ENCODE results near the gene CHIA.
A peak's percentile ranks its signal among the peaks of the same experiment; 100 is the strongest.
"Not testable (repeated sequence)": the region's sequence is repeated elsewhere in the genome, so short reads cannot be mapped to it uniquely, and the experiment has no call there.

CHIA gene

GRCh38 chr1:111318523-111318922, 27.9 kb downstream of the CHIA start:
- no peak overlapping the region for H3K27ac ChIP-seq

GRCh38 chr1:111320066-111320879, 29.6 kb downstream of the CHIA start:
- Histone ChIP-seq H3K4me3 (ENCODE audit: low read depth, low read length) (no peak overlapping the region), H3K4me2 (ENCODE audit: low read length) (no peak overlapping the region), H3K36me3 (ENCODE audit: control insufficient read depth, insufficient read depth, low read length) (no peaks in the 10 kb centered on the region), H3K27me3 (ENCODE audit: control insufficient read depth, insufficient read depth, low read length) (no peaks in the 10 kb centered on the region), H3K9me3 (ENCODE audit: control insufficient read depth, low read length) (no peaks in the 10 kb centered on the region), H3K79me2 (no peaks in the 10 kb centered on the region), H3K27ac (no peak overlapping the region), H2AFZ (no peak overlapping the region), H3K4me1 (no peaks in the 10 kb centered on the region), H3K9ac (no peak overlapping the region)
- TF ChIP-seq, protein P1, sequence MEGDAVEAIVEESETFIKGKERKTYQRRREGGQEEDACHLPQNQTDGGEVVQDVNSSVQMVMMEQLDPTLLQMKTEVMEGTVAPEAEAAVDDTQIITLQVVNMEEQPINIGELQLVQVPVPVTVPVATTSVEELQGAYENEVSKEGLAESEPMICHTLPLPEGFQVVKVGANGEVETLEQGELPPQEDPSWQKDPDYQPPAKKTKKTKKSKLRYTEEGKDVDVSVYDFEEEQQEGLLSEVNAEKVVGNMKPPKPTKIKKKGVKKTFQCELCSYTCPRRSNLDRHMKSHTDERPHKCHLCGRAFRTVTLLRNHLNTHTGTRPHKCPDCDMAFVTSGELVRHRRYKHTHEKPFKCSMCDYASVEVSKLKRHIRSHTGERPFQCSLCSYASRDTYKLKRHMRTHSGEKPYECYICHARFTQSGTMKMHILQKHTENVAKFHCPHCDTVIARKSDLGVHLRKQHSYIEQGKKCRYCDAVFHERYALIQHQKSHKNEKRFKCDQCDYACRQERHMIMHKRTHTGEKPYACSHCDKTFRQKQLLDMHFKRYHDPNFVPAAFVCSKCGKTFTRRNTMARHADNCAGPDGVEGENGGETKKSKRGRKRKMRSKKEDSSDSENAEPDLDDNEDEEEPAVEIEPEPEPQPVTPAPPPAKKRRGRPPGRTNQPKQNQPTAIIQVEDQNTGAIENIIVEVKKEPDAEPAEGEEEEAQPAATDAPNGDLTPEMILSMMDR (IDR thresholded peaks at IDR 0.05) = no peak

More at GRCh38 chr1:111318523-111318922, 27.9 kb downstream of the CHIA start:
- H2AFZ ChIP-seq = no peak overlapping the region
- H3K27me3 ChIP-seq (ENCODE audit: control insufficient read depth, insufficient read depth, low read length) = no peaks in the 10 kb centered on the region
- no peak overlapping the region for H3K4me2 ChIP-seq (ENCODE audit: low read length)
- H3K79me2 ChIP-seq = no peaks in the 10 kb centered on the region
- H3K4me1 ChIP-seq = no peaks in the 10 kb centered on the region
- no peaks in the 10 kb centered on the region for H3K9me3 ChIP-seq (ENCODE audit: control insufficient read depth, low read length)
- TF ChIP-seq, protein P1 (IDR thresholded peaks at IDR 0.05) = no peak
- no peaks in the 10 kb centered on the region for H3K36me3 ChIP-seq (ENCODE audit: control insufficient read depth, insufficient read depth, low read length)
- H3K4me3 ChIP-seq (ENCODE audit: low read depth, low read length) = no peak overlapping the region
- no peak overlapping the region for H3K9ac ChIP-seq

GRCh38 chr1:111323231-111323630, 32.6 kb downstream of the CHIA start:
- no peaks in the 10 kb centered on the region for H3K9me3 ChIP-seq (ENCODE audit: control insufficient read depth, low read length)
- no peaks in the 10 kb centered on the region for H3K4me1 ChIP-seq
- H3K9ac ChIP-seq = no peak overlapping the region
- TF ChIP-seq, protein P1 (IDR thresholded peaks at IDR 0.05) = no peak
- H3K79me2 ChIP-seq = no peaks in the 10 kb centered on the region
- no peak overlapping the region for H3K27ac ChIP-seq
- H3K4me2 ChIP-seq (ENCODE audit: low read length) = no peak overlapping the region
- no peaks in the 10 kb centered on the region for H3K27me3 ChIP-seq (ENCODE audit: control insufficient read depth, insufficient read depth, low read length)
- no peaks in the 10 kb centered on the region for H3K36me3 ChIP-seq (ENCODE audit: control insufficient read depth, insufficient read depth, low read length)
- H2AFZ ChIP-seq = no peak overlapping the region
- no peak overlapping the region for H3K4me3 ChIP-seq (ENCODE audit: low read depth, low read length)

DNA sequence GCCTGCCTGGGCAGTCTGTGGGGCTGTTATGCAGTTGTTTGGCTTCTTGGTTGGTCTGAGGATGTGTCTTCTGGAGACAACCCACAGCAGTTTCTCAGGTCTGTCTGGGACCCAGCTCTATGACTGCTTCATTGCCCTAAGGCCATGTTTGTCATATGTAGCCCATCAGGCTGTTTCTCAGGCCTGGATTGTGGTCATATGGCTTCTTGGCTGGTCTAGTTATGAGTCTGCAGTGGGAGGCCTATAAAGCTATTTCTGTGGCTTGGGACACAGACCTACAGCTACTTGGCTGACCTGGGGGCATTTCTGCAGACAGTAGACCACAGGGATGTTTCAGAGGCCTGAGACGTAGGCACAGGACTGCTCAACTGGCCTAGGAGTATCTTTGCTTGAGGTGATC, 41.5 kb downstream of the CHIA start:
- H3K27me3 ChIP-seq (ENCODE audit: control insufficient read depth, insufficient read depth, low read length) = no peaks in the 10 kb centered on the region
- H3K9ac ChIP-seq = no peak overlapping the region
- TF ChIP-seq, protein P1 (IDR thresholded peaks at IDR 0.05) = no peak
- no peaks in the 10 kb centered on the region for H3K9me3 ChIP-seq (ENCODE audit: control insufficient read depth, low read length)
- H3K27ac ChIP-seq = no peak overlapping the region
- no peaks in the 10 kb centered on the region for H3K4me1 ChIP-seq
- H3K36me3 ChIP-seq (ENCODE audit: control insufficient read depth, insufficient read depth, low read length) = no peaks in the 10 kb centered on the region
- no peak overlapping the region for H3K4me3 ChIP-seq (ENCODE audit: low read depth, low read length)
- no peaks in the 10 kb centered on the region for H3K79me2 ChIP-seq
- no peak overlapping the region for H2AFZ ChIP-seq
- no peak overlapping the region for H3K4me2 ChIP-seq (ENCODE audit: low read length)

- H3K9ac ChIP-seq = no peak overlapping the region
- no peak overlapping the region for H3K27ac ChIP-seq
- no peak overlapping the region for H3K4me2 ChIP-seq (ENCODE audit: low read length)
- H3K36me3 ChIP-seq (ENCODE audit: control insufficient read depth, insufficient read depth, low read length) = no peaks in the 10 kb centered on the region
- H3K79me2 ChIP-seq = no peaks in the 10 kb centered on the region
- no peak overlapping the region for H3K4me3 ChIP-seq (ENCODE audit: low read depth, low read length)
- no peak overlapping the region for H2AFZ ChIP-seq
- TF ChIP-seq, protein P1 (IDR thresholded peaks at IDR 0.05) = peak; percentile 72
- no peaks in the 10 kb centered on the region for H3K9me3 ChIP-seq (ENCODE audit: control insufficient read depth, low read length)
- H3K4me1 ChIP-seq = no peaks in the 10 kb centered on the region
- no peaks in the 10 kb centered on the region for H3K27me3 ChIP-seq (ENCODE audit: control insufficient read depth, insufficient read depth, low read length)
Measured at GRCh38 chr1:111334169-111334568, 43.5 kb downstream of the CHIA start.

DNA sequence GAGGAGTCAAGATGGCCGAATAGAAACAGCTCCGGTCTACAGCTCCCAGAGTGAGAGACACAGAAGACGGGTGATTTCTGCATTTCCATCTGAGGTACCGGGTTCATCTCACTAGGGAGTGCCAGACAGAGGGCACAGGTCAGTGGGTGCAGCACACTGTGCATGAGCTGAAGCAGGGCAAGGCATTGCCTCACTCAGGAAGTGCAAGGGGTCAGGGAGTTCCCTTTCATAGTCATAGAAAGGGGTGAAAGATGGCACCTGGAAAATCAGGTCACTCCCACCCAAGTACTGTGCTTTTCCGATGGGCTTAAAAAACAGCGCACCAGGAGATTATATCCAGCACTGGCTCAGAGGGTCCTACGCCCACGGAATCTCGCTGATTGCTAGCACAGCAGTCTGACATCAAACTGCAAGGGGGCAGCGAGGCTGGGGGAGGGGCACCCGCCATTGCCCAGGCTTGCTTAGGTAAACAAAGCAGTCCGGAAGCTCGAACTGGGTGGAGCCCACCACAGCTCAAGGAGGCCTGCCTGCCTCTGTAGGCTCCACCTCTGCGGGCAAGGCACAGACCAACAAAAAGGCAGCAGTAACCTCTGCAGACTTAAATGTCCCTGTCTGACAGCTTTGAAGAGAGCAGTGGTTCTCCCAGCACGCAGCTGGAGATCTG, 44.7 kb downstream of the CHIA start:
- H3K4me2 ChIP-seq (ENCODE audit: low read length); H3K9me3 ChIP-seq (ENCODE audit: control insufficient read depth, low read length): not testable (repeated sequence)

More for the DNA sequence above, 44.7 kb downstream of the CHIA start:
- H3K4me1 ChIP-seq; H3K9ac ChIP-seq; H3K27ac ChIP-seq; H3K4me3 ChIP-seq (ENCODE audit: low read depth, low read length); H3K36me3 ChIP-seq (ENCODE audit: control insufficient read depth, insufficient read depth, low read length); H3K27me3 ChIP-seq (ENCODE audit: control insufficient read depth, insufficient read depth, low read length); H2AFZ ChIP-seq; H3K79me2 ChIP-seq: not testable (repeated sequence)

Measured in parathyroid adenoma (tissue), 2 donors.